Ishikawa (cell line): ENCODE results near the gene ZNHIT1.

Experiments used
- EGR1 ChIP-seq: IDR thresholded peaks from 2 replicates; pipeline ENCODE4 v1.6.1; 2012
- RAD21 ChIP-seq: IDR thresholded peaks from 2 replicates; pipeline ENCODE4 v1.6.1; 2012; ENCODE audit warnings: low read depth
- YY1 ChIP-seq: IDR thresholded peaks from 2 replicates; pipeline ENCODE4 v1.6.1; 2012; ENCODE audit warnings: low read depth
- TF ChIP-seq, protein P1 (sequence below): IDR thresholded peaks from 2 replicates; pipeline ENCODE4 v1.6.1; 2012
- TF ChIP-seq, protein P2 (sequence below): IDR thresholded peaks from 2 replicates; pipeline ENCODE4 v1.6.1; 2012; ENCODE audit warnings: low read depth, mild to moderate bottlenecking

DNA sequence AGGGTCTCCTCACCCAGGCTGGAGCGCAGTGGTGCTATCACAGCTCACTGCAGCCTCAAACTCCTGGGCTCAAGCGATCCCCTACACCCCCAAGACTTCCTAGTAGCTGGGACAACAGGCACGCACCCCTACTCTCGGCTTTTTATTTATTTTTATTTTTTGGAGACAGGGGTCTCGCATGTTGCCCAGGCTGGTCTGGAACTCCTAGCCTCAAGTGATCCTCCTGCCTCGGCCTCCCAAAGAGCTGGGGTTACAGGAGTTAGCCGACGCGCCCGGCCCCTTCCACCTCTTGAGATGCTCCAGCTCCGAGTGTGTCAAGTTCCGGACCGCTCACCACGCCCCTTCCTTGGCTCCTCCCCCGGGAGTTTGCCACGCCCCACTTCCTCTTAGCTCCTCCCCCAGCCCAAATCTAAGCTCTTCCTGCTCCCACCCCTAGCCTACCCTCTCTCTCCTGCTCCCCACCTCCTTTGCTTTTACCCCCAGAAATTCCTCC lies 44.2 kb upstream of the ZNHIT1 start:
- TF ChIP-seq, protein P1, sequence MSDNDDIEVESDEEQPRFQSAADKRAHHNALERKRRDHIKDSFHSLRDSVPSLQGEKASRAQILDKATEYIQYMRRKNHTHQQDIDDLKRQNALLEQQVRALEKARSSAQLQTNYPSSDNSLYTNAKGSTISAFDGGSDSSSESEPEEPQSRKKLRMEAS, result no peak
- TF ChIP-seq, protein P2, sequence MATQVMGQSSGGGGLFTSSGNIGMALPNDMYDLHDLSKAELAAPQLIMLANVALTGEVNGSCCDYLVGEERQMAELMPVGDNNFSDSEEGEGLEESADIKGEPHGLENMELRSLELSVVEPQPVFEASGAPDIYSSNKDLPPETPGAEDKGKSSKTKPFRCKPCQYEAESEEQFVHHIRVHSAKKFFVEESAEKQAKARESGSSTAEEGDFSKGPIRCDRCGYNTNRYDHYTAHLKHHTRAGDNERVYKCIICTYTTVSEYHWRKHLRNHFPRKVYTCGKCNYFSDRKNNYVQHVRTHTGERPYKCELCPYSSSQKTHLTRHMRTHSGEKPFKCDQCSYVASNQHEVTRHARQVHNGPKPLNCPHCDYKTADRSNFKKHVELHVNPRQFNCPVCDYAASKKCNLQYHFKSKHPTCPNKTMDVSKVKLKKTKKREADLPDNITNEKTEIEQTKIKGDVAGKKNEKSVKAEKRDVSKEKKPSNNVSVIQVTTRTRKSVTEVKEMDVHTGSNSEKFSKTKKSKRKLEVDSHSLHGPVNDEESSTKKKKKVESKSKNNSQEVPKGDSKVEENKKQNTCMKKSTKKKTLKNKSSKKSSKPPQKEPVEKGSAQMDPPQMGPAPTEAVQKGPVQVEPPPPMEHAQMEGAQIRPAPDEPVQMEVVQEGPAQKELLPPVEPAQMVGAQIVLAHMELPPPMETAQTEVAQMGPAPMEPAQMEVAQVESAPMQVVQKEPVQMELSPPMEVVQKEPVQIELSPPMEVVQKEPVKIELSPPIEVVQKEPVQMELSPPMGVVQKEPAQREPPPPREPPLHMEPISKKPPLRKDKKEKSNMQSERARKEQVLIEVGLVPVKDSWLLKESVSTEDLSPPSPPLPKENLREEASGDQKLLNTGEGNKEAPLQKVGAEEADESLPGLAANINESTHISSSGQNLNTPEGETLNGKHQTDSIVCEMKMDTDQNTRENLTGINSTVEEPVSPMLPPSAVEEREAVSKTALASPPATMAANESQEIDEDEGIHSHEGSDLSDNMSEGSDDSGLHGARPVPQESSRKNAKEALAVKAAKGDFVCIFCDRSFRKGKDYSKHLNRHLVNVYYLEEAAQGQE, result no peak
- no peak for TF ChIP-seq YY1
- no peak for TF ChIP-seq EGR1
- no peak for TF ChIP-seq RAD21
